Measurements from ENCODE around the gene CCL18. TPM values are rescaled to one million over a fixed set of nuclear protein-coding genes. Genes with fewer than 3 reads are reported as not detected.

The CCL18 gene
- total RNA-seq, 1 experiment from 2014 or later, result not detected

- H3K9ac ChIP-seq (ENCODE audit: extremely low read depth, insufficient read length, low read length), result no peak overlapping the region
- H4K20me1 ChIP-seq (ENCODE audit: control insufficient read depth, insufficient read depth, insufficient read length), result no peaks in the 10 kb centered on the region
- H2BK12ac ChIP-seq (ENCODE audit: insufficient read length, low read depth, low read length), result no peak overlapping the region
- peaks cover 2% of the 10 kb centered on the region; the same call in 1 of the 2 replicates for H3K27me3 Mint-ChIP-seq (ENCODE audit: low read depth)
- 0 out of 7 replicates have a peak, but pooled peaks cover 0 to 2% (median 0%) of the 10 kb centered on the region in 3 experiments for H3K36me3 Mint-ChIP-seq (ENCODE audit: insufficient read depth in 1 of 3, low read depth in 3 of 3)
- no peak overlapping the region for H3K56ac ChIP-seq (ENCODE audit: insufficient read length, low read depth, low read length)
- H3K4me1 ChIP-seq (ENCODE audit: insufficient read depth, low read length), result no peaks in the 10 kb centered on the region
- H3K27ac ChIP-seq (ENCODE audit: insufficient read length, low read depth, low read length), result no peak overlapping the region
- H4K8ac ChIP-seq (replicated peaks; ENCODE audit: insufficient read length, low read depth, low read length), result no peak overlapping the region
- H2BK20ac ChIP-seq (ENCODE audit: low read depth, low read length, poor library complexity, severe bottlenecking), result no peak overlapping the region
- H3K27me3 ChIP-seq (ENCODE audit: insufficient read depth, low read length), result no peaks in the 10 kb centered on the region
- no peak overlapping the region for H2BK15ac ChIP-seq (ENCODE audit: low read depth, low read length)
- H2BK5ac ChIP-seq (ENCODE audit: insufficient read length, low read length), result no peak overlapping the region
- TF ChIP-seq, protein P1, sequence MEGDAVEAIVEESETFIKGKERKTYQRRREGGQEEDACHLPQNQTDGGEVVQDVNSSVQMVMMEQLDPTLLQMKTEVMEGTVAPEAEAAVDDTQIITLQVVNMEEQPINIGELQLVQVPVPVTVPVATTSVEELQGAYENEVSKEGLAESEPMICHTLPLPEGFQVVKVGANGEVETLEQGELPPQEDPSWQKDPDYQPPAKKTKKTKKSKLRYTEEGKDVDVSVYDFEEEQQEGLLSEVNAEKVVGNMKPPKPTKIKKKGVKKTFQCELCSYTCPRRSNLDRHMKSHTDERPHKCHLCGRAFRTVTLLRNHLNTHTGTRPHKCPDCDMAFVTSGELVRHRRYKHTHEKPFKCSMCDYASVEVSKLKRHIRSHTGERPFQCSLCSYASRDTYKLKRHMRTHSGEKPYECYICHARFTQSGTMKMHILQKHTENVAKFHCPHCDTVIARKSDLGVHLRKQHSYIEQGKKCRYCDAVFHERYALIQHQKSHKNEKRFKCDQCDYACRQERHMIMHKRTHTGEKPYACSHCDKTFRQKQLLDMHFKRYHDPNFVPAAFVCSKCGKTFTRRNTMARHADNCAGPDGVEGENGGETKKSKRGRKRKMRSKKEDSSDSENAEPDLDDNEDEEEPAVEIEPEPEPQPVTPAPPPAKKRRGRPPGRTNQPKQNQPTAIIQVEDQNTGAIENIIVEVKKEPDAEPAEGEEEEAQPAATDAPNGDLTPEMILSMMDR (conservative IDR thresholded peaks at IDR 0.05), result no peak
- H3K9me3 Mint-ChIP-seq, result no peaks in the 10 kb centered on the region; a peak in 2 of 5 replicates
- H2BK120ac ChIP-seq (ENCODE audit: low read depth, low read length, poor library complexity, severe bottlenecking), result no peak overlapping the region
- H3K4me2 ChIP-seq (ENCODE audit: insufficient read depth, insufficient read length, low read length), result no peak overlapping the region
- DNase-seq, result no peak
- no peaks in the 10 kb centered on the region for H3K4me1 Mint-ChIP-seq
- H3K23me2 ChIP-seq (ENCODE audit: insufficient read length, low read depth, low read length, poor library complexity, severe bottlenecking), result no peaks in the 10 kb centered on the region
- no peaks in the 10 kb centered on the region for H3K79me1 ChIP-seq (ENCODE audit: insufficient read depth, low read depth, low read length, poor library complexity, severe bottlenecking)
- no peak overlapping the region for H3K23ac ChIP-seq (ENCODE audit: insufficient read length, low read depth, low read length)
- no peak overlapping the region for H2AK5ac ChIP-seq (ENCODE audit: insufficient read length, low read length)
- no peak overlapping the region for H3K14ac ChIP-seq (ENCODE audit: insufficient read depth, low read length)
- no peak overlapping the region for H3K27ac Mint-ChIP-seq
- no peaks in the 10 kb centered on the region for H3K9me3 ChIP-seq (ENCODE audit: control insufficient read depth, low read depth, low read length)
- H4K91ac ChIP-seq (ENCODE audit: insufficient read length, low read depth, low read length), result no peak overlapping the region
- H3K18ac ChIP-seq (ENCODE audit: insufficient read length, low read depth, low read length), result no peak overlapping the region
- H2AFZ ChIP-seq (ENCODE audit: low read length), result no peak overlapping the region
- H3K4me3 Mint-ChIP-seq, result no peak overlapping the region
- no peak overlapping the region for H3K4ac ChIP-seq (ENCODE audit: low read depth, low read length)
- no peak overlapping the region for H4K5ac ChIP-seq (ENCODE audit: insufficient read length, low read depth, low read length)
- no peak overlapping the region for H3T11ph ChIP-seq (ENCODE audit: low read length)
- H3K79me2 ChIP-seq (ENCODE audit: insufficient read depth, low read length), result no peaks in the 10 kb centered on the region
Observed at GRCh38 chr17:36057911-36058310, 6.2 kb upstream of the CCL18 start.
